Stimulated activated CD8-positive, alpha-beta memory T cell treated with anti-CD3 and anti-CD28 coated beads, Interleukin-4, amount 100 ng/mL, for 1 hour (primary cell): ENCODE data around the gene PCDHB7.
"Not testable (repeated sequence)": the region's sequence is repeated elsewhere in the genome, so short reads cannot be mapped to it uniquely, and the experiment has no call there.

ENCODE experiments used
- DNase-seq, 2 donors: peaks; one replicate each; pipeline ENCODE4 v3.0.0-alpha.2; 2020; ENCODE audit warnings: low read depth in 2 of 2, low spot score in 1 of 2

PCDHB7 gene

GRCh38 chr5:141172381-141173204 lies at the start of gene PCDHB7:
Gene PCDHB7, plus strand, starts transcription at chr5:141172644. Its CDS starts 192 bp downstream, at chr5:141172836.
- DNase-seq = no peak

- not testable (repeated sequence) for DNase-seq
Observed at GRCh38 chr5:141123396-141124135, 48.9 kb upstream of the PCDHB7 start.

GRCh38 chr5:141127305-141127704 lies 45.1 kb upstream of the PCDHB7 start:
- DNase-seq = no peak

GRCh38 chr5:141135030-141135717 lies 37.3 kb upstream of the PCDHB7 start, which contains the start of gene PCDHB5:
Gene PCDHB5, plus strand, starts transcription at chr5:141135206. Its CDS starts 229 bp downstream, at chr5:141135435.
- DNase-seq = no peak

GRCh38 chr5:141135718-141136266 lies 36.7 kb upstream of the PCDHB7 start:
- DNase-seq = no peak

GRCh38 chr5:141137346-141137745 lies 35.1 kb upstream of the PCDHB7 start:
- not testable (repeated sequence) for DNase-seq

- DNase-seq = no peak
Observed at GRCh38 chr5:141149812-141150211, 22.6 kb upstream of the PCDHB7 start, which contains the start of gene PCDHB6. Gene PCDHB6, plus strand, starts transcription at chr5:141150057. Its CDS starts 201 bp downstream, at chr5:141150258.

- DNase-seq = no peak
Observed at GRCh38 chr5:141150224-141150992, 22.0 kb upstream of the PCDHB7 start.

GRCh38 chr5:141150993-141151325 lies 21.5 kb upstream of the PCDHB7 start:
- DNase-seq = no peak

- not testable (repeated sequence) for DNase-seq
Observed at GRCh38 chr5:141151632-141152031, 20.8 kb upstream of the PCDHB7 start.

- not testable (repeated sequence) for DNase-seq
Observed at GRCh38 chr5:141152096-141152495, 20.3 kb upstream of the PCDHB7 start.

GRCh38 chr5:141155540-141156374 lies 16.7 kb upstream of the PCDHB7 start:
- no peak for DNase-seq

GRCh38 chr5:141157356-141157755 lies 15.1 kb upstream of the PCDHB7 start:
- DNase-seq = not testable (repeated sequence)

- not testable (repeated sequence) for DNase-seq
Observed at GRCh38 chr5:141157901-141158300, 14.5 kb upstream of the PCDHB7 start.

- DNase-seq = not testable (repeated sequence)
Observed at GRCh38 chr5:141174291-141175104, 2.1 kb downstream of the PCDHB7 start.

GRCh38 chr5:141175933-141176332 lies 3.5 kb downstream of the PCDHB7 start:
- DNase-seq = no peak

- not testable (repeated sequence) for DNase-seq
Observed at GRCh38 chr5:141177577-141178191, 5.2 kb downstream of the PCDHB7 start, which contains the start of gene PCDHB8. Gene PCDHB8, plus strand, starts transcription at chr5:141177790. Its CDS starts 245 bp downstream, at chr5:141178035.

- not testable (repeated sequence) for DNase-seq
Observed at GRCh38 chr5:141179371-141179770, 6.9 kb downstream of the PCDHB7 start.
